HG02938 (cell line): ENCODE measurements around the gene CACNA2D2.

ENCODE experiments used
- ATAC-seq: cut with Tn5 transposase; IDR thresholded peaks from one replicate; pipeline ENCODE4 v1.9.1; 2021; ENCODE audit warnings: mild to moderate bottlenecking, moderate library complexity; ENCODE audit not compliant: unreplicated experiment

Gene CACNA2D2

GRCh38 chr3:50336452-50337174 lies 166.8 kb downstream of the CACNA2D2 start:
- ATAC-seq = peak; percentile 14

GRCh38 chr3:50334339-50335075 lies 168.9 kb downstream of the CACNA2D2 start:
- ATAC-seq = no peak

DNA sequence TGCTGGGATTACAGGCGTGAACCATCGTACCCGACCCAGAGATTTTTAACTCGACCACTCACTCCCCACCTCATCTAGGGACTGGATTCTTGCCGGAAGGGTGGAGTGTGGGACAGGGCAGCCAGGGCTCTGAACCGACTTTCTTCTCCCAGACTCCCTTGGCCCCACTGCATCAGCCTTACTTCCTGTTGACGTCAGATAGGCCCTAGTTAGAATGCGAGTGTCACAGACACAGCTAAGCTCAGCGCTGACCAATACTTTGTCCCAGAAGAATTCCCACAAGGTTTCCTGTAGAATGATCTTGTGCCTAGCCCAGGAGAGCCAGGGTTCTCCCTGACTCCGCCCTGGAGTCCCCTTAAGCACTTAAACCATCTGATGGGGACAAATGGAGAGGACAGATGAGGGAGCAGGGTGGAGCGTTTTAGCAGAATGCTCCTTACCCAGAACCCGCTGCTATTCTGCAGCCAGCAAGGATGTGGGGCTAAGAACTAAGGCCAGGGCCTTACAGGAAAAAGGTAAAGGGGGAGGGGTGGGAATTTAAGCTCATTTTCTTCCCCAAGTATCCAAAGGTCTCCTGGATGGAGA lies 169.6 kb downstream of the CACNA2D2 start:
- no peak for ATAC-seq

GRCh38 chr3:50331364-50331907 lies 172.0 kb downstream of the CACNA2D2 start:
- ATAC-seq = no peak

- no peak for ATAC-seq
These were observed 173.1 kb downstream of the CACNA2D2 start for GRCh38 chr3:50330330-50330729.

DNA sequence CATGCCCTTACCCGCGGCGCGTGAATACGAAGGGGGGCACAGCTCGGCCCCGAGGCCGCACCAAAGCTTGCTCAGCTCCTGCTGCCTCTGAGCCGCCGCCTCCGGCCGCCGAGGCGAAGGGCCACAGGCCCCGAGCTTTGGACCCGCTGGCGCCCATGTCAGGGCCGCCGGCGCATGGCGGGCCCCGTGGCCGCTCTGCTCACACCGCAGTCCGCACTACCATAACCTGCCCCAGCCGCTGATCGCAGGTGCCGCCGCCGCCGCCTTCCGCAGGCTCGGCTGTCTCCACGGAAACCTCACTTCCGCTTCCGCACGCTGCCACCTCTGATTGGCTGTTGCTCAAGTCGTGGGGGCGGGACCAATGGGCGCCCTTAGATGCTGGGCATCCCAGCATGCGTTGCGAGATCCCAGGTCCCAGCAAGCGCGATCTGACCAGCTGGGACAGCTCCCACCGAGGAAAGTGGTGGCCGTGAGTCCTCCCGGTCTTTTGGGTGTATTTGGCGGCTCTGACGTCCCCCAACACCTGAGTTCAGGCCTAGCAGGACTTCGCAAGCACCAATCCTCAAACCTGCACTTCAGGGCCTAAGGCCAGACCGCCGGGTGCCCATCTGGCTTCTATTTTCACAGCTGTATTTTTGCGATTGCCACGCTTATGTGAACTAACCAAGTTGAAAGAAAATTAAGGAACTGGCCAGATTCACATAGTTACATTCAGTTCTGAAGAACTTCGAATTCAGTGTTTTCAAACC lies 175.3 kb downstream of the CACNA2D2 start, which contains the start of gene TUSC2:
Gene TUSC2 (minus strand): TSS at position 281 of the 749 bp plus-strand sequence. CDS start 124 bp downstream, at position 157.
- peak; percentile 86 for ATAC-seq

GRCh38 chr3:50327129-50327528 lies 176.3 kb downstream of the CACNA2D2 start:
- ATAC-seq = no peak

GRCh38 chr3:50326182-50326541 lies 177.3 kb downstream of the CACNA2D2 start:
- ATAC-seq = no peak

DNA sequence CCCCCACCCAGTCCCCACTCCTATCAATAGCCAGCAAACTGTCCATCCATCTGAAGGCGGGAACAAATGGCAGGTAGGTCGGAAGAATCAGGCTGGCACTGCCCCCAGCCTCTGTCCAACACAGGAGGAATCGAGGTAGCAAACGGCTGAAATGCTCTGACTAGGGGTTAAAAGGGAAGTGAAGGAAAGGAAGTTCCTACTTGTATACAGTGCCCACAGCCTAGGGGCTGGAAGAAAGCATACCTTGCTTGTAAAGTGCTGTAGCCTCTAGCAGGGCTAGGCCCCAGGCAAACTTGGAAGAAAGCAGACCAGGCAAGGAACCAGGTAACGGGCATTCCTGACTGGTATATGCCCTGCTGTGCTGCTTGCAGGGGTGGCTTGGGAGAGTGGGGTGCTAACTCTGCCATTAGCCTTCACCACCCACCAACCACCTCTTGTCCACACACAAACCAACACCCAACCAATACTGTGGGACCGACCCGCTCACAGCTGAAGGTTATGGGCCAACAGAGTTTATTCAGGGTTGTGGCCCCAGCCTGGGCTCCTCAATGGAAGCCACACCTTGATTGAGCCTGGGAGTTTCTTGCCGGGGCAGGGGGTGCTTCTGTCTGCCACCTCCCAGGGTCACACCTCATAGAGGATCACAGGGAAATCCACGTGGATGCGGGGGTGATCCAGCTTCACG lies 177.8 kb downstream of the CACNA2D2 start:
- ATAC-seq = no peak

GRCh38 chr3:50325113-50325480 lies 178.3 kb downstream of the CACNA2D2 start:
- no peak for ATAC-seq

DNA sequence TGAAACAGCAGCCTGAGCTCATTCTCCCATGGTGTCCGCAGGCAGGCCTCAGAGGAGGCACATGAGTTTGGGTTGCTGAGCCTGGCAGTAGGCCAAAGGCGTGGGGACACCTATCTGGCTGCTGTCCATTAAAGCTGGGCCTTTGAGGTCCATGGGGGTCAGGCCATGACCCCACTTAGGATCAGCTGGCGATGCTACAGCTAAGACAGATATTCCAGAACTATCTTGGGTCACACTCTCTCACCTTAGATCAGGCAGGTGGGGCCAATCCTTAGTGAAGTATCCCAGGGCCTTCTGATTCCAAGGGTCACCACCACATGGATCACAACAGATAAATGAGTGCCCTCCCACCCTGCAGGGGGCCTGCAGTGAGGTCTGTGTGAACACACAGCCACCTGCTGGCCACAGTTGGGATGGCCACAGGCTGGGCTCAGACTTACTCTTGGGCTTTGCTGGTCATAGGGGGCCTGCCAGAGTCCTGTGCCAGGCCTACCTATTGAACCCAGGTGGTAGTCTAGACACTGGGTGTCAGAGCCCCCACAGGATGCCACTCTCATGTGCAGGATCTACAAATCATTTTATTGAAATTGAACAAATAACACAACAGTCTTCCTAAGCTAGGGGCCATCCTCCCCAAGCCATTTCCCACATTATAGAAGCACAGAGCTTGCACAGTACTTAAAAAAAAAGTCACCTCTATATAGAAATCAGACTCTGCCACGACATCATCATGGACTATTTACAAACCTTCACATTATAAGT lies 178.9 kb downstream of the CACNA2D2 start:
- ATAC-seq = no peak

DNA sequence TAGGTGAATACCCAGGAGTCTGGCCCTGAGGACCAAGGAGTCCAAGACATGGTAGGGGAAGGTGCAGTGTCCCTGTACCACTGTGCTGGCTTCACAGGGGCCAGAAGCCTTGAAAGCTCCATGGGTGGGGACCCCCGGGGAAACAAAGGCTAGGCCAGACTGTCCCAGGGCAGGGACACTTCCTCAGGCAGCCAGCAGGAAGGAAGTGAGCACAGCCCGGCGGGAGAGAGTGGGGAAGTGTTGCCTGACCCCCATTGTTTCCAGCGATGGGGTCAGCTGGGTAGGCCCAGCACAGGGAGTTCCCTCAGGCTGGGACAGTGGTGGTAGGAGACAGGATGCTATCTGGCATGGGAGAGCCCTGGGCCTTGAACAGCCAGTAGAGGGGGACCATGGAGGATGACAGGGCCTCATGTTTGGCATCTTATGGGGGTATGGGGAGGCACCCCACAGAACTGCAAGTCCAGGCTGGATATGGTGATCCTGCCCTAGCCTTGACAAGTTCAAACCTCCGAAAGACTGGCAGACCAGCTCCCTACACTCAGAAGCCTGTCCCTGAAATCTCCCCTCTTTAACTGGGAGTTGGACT lies 179.7 kb downstream of the CACNA2D2 start:
- ATAC-seq = no peak

GRCh38 chr3:50323092-50323600 lies 180.3 kb downstream of the CACNA2D2 start:
- ATAC-seq = no peak

DNA sequence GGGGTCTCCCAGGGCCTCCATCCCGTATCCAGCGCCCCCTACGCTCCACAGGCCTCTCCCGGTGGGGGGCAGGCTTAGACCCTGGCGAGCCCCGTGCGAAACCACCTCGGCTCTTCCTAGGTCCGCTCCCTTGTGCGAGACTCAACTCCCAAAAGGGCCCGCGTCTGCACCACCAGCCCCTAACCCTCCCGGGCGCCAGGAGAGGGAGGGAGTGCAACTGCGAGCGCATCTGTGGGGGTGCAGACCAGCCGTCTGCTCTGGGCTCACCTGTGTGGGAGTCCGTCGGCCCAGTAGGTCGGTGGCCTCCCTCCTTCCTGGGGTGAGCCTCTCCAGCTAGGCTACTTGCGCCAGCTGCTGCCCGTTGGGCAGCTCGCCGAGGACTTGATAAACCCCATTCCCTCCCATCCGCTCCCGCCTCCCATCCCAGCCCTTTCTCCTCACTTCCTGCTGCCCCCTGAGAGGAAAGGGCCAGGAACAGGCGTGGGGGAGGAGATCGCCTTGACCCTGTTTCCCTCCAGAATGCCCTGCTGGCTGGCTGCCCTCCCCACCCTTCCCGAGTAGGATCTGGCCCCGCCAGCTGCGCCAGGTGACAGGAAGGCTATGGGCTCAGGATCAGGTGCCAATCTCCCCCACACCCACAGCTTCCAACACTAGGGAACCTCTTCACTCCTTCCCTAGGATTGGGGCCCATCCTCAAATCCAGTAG lies 180.9 kb downstream of the CACNA2D2 start, which contains the start of gene HYAL2:
Gene HYAL2 (minus strand): TSS at position 360 of the 706 bp plus-strand sequence. CDS start 2,256 bp downstream, outside the sequence.
- ATAC-seq = no peak

- no peak for ATAC-seq
These were observed 181.4 kb downstream of the CACNA2D2 start for GRCh38 chr3:50322115-50322385.

DNA sequence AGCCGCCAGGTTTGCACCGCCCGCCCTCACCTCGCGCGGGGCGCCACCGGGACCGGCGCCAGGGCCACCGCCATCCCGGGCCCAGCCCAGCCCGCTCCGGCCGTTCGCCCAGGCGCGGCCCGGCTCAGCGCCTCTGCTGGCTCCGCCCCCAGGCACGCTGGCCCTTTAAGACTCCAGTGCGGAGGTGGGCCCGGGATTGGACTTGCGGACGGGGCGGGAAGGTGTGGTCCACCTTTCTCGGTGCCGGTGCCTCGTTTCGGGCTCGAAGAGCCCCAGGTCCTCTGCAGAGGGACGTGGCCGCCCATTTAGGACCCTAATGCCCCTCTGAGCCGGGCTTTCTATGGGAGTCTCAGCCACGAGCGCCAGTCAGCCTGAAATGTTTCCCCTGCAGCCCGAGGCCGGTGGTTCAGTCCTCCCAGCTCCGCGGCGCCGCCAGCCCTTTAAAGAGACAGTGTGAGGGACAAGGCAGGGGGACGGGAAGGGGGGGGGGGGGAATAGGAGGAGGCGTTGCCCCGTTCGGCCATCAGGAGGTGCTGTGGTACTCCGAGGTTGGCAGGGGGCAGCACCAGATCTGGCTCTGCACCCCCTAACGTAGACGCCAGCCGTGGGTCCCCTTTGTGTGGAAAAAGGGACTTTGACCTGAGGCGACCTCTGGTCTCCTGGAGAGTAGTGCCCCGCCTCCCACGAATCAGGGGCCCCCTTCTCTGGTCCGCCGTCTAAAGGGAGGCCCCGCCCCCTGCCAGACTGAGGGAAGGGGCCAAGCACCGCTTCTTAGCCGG lies 181.9 kb downstream of the CACNA2D2 start:
- peak; percentile 73 for ATAC-seq

DNA sequence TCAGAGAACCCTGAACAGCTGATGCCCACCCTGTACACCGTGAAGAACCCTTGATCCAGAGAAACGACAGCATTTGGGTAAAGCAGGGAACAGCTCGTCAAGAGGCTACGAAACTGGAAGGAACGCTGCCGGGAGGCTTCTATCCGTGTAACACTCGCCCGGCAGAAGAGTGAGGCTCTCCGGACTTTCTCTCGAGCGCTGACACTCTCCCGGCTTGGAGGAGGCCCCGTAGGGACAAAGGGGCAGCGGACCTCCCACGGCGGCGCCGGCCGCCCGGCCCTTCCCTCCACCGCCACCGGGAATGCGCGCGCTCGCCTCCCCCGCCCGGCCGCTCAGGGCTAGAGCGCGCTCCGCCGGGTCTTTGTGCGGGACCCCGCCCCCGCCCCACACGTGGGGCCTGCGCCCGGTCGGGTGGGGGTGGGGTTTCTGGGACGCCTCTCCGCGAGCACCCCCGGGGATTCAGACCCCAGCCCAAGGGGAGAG lies 182.5 kb downstream of the CACNA2D2 start:
- ATAC-seq = peak; percentile 46
